ENCODE measurements around the gene METTL13.
"Not testable (repeated sequence)": the region's sequence is repeated elsewhere in the genome, so short reads cannot be mapped to it uniquely, and the experiment has no call there.

The METTL13 gene

DNA sequence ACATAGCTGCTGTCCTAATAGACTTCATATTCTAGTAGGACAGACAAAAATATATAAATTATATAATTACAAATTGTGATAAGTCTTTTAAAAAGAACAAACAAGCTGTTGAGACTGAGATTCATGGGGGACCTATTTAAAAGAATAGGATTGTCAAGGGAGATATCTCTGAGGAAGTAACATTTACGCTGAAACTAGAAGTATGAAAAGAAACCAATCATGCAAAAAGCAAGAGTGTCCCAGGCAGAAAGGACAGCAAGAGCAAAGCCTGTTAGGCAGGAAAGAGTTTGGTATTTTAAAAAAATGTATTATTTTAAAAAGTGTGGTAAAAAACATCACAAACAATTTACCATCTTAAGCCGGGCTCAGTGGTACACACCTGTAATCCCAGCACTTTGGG, 9.1 kb upstream of the METTL13 start:
- no peak for DNase-seq

DNA sequence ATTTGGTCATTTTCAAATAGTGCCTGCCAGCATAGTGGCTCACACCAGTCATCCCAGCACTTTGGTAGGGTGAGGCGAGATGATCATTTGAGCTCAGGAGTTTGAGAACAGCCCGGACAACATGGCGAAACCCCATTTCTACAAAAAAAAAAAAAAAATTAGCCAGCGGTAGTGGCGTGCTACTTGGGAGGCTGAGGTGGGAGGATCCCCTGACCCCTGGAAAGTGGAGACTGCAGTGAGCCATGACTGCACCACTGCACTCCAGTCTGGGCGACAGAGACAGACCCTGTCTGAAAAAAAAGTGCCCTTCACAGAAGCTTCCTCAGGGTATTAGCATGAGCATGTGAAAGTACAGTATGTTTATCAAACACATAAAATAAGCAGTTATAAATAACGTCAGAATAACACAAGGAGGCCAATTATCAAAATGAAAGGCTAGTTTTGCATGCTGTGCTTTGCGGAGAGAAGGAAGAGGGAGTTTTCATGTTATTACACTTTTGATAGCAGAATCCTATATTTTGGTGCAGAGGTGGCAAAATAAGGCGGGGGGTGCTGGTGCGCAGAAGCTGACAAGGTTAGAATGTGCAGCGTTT, 781 bp upstream of the METTL13 start:
- DNase-seq: no peak

GRCh38 chr1:171783816-171784530, 2.5 kb downstream of the METTL13 start:
- no peak for DNase-seq

DNA sequence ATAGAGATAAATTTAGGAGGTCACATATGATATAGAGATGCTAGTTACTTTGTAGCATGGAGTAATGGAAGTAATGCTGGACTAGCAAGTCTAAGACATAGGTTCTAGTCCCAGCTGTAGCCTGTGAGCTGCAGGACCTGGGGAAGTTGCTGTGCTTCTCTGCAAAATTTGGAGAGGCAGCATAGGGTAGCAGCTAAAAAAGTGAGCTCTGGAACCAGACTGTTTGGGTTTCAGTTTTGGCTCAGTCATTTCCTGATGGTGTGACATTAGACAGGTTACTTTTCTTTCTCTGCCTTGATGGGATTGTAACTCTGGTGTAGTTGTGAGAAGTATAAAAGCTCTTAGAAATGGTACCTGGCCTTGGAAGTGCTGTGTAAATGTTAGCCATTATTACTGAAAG, 3.3 kb downstream of the METTL13 start:
- no peak for DNase-seq

GRCh38 chr1:171785766-171786165, 4.3 kb downstream of the METTL13 start:
- DNase-seq: no peak

- DNase-seq: no peak
Observed at GRCh38 chr1:171786534-171786933, 5.1 kb downstream of the METTL13 start.

- DNase-seq: no peak
Observed at GRCh38 chr1:171787686-171788480, 6.4 kb downstream of the METTL13 start.

- no peak for DNase-seq
Observed at GRCh38 chr1:171788696-171789095, 7.2 kb downstream of the METTL13 start.

- no peak for DNase-seq
Observed at GRCh38 chr1:171790318-171790717, 8.9 kb downstream of the METTL13 start.

DNA sequence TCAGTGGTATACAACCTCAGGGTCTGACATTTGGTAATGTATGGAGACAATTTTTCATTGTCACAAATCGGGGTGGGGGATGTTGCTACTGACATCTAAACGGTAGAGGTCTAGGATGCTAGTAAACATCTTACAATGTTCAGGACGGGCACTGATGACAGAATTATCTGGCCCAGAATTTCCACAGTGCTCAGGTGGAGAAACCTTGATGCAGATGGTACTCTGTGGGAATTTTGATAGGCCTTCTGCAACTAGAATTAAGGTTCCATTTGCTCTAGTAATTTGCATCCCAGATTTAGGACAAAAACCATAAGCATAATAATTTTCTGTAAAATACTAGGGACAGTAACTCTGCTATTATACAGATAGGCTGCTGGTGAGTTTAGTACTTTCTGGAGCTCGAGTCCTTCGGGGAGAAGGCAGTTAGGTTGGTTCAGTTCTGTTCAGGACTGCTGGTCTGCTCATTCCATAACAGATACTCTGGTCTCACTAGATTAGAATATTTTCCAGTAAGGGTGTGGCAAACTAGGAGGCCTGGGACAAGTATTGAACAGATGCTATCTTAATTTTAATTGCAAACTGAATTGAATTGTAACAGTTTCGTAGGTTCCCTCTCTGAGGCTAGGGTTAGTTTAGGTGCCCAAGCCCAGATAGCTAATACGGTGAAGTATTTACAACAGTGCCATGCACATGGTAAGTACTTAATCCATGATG, 11.4 kb downstream of the METTL13 start:
- no peak for DNase-seq

GRCh38 chr1:171793636-171794035, 12.2 kb downstream of the METTL13 start:
- no peak for DNase-seq

DNA sequence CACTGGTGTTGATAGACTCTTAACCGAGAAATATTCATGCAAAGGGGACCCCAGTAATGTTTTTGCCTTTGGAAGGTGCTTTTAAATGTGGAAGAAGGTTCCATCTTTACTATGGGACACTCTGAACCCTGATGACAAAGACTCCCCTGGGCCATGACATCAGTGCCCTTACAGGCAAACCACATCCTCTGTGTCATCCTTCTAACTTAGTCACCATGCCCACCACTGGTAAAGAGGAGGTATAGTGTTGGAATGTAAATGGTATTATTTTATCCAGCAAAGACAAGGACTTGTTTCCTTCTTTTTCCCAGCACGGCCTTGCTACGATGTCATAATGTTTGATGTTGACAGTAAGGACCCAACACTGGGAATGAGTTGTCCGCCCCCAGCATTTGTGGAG, 12.6 kb downstream of the METTL13 start:
- no peak for DNase-seq

- DNase-seq: no peak
Observed at GRCh38 chr1:171796592-171796991, 15.1 kb downstream of the METTL13 start.

DNA sequence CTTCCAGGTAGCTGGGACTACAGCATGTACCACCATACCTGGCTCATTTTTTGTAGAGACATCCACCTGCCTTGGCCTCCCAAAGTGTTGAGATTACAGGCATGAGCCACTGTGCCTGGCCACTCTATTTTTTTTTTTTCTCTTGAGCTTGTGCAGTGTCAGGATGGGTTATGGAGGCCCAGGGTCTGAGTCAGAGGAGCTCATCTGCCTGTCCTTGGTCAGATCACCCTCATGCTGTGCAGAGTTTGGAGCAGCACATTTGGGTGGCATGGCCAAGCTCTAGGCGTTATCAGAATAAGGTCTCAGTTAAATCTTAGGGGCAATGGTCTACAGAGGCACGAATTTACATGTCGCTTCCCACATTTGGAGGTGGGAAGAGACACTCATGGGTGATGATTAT, 16.9 kb downstream of the METTL13 start:
- DNase-seq: no peak

DNA sequence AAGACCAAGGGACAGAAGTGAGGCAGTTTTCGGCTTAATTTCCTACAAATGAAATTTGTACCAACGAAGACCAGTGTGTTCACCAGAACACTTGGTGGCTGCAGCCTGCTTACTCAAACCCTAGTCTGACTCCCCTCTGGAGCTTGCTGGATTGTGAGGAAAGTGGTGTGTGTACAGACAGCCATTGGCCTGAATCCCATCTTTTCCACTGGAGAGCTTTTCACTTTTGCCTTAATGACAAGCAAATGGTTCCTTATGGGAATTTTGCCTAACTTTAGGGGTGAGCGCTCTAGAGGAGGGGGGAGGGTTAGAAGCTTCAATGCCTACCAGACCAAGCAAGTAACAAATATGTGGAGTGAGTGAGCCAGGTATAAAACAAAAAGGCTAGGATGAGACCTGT, 17.3 kb downstream of the METTL13 start:
- DNase-seq: no peak

DNA sequence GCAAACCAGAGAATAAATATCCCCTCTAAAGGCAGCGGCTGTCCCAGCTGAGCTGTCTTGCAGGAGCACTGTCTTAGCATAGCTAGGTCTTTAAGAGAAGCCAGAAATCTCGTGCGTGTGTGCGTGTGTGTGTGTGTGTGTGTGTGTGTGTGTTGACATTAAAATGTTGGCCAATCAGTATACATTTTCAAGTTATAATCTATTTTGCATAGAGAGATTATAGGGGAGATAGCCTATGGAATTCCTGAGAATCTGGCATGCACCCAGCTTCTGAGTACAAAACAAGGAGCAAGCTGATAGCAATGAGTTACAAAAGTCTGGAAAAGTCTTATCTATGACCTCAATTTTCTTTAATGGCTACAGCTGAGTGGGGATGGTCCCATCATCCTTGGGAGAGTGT, 17.7 kb downstream of the METTL13 start:
- DNase-seq: no peak

DNA sequence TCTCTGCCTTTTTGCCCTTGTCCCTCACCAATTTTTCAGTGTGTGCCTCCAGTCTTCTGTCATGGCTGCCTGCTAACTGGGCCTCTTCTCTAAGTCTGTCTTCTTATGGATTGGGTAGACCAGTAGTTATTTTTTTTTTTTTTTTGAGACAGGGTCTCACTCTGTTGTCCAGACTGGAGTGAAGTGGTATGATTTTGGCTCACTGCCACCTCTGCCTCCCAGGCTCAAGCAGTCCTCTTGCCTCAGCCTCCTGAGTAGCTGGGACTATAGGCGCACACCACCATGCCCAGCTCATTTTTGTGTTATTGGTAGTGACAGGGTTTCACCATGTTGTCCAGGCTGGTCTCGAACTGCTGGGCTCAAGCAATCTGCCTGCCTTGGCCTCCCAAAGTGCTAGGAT, 18.2 kb downstream of the METTL13 start:
- not testable (repeated sequence) for DNase-seq

- DNase-seq: no peak
Observed at GRCh38 chr1:171800342-171800741, 18.9 kb downstream of the METTL13 start.

GRCh38 chr1:171800851-171801250, 19.4 kb downstream of the METTL13 start:
- DNase-seq: no peak

GRCh38 chr1:171801487-171801891, 20.0 kb downstream of the METTL13 start:
- DNase-seq: peak; percentile 16 to 33

- DNase-seq: no peak
Observed at GRCh38 chr1:171802207-171802606, 20.7 kb downstream of the METTL13 start.

DNA sequence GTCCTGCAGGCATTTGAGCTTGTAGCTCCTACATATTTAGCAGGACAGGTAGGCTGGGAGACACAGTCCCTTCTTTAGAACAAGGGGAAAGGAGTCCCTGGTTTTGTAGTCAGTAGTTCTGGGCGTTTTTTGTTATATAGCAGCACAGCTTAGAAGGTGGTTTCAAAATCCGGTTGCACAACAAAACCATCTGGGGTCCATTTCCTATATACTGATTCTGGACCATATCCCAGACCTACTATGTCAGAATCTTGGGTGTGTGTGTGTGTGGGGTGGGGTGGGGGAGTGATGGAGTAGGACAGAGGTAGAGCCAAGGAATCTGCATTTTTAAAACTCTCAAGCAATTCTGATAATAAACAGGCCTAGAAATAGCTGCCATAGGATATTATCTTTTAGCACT, 21.6 kb downstream of the METTL13 start:
- no peak for DNase-seq

DNA sequence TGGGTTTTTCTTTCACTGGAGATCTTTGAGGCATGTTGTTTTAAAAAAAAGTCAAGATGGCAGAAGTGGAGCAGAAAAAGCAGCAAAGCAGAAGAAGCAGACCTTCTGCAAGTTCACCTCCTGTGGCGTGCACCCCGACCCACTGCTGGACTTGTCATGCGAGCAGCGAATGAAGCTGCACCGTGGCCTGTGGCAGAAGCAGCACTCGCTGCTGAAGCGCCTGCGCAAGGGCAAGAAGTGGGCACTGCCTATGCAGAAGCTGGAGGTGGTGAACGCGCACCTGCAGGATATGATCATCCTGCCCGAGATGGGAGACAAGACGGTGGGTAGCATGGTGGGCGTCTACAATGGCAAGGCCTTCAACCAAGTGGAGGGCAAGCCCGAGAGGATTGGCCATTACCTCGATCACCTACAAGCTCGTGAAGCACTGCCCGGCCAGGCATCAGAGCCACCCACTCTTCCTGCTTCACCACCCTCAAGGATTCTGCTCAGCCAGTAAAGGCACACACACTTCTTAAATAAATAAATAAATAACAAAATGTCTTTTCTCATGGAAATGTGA, 22.1 kb downstream of the METTL13 start:
- no peak for DNase-seq
